HG03457 (cell line): ENCODE data around the gene OPCML.

ENCODE experiments used
- ATAC-seq: cut with Tn5 transposase; IDR thresholded peaks from one replicate; pipeline ENCODE4 v1.9.1; 2021; ENCODE audit warnings: moderate number of reproducible peaks; ENCODE audit not compliant: unreplicated experiment

The OPCML gene

DNA sequence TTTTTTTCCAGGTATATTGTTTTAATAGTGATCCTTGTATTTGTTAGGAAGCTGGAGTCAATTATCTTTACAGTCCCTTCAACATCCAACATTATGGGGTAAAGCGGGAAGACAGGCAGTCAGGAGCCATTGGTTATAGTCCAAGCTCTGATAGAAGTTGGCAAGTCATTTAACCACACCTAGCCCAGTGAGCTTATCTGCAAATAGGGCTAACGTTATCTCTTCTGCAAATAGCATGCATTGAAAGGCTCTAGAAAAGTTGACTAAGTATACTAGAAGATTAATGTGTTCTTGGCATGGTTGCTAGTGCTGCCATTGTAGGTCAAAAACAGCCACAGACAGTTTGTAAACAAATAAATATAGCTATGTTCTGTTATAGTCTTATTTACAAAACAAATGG is 520.7 kb downstream of the OPCML start:
- no peak for ATAC-seq

DNA sequence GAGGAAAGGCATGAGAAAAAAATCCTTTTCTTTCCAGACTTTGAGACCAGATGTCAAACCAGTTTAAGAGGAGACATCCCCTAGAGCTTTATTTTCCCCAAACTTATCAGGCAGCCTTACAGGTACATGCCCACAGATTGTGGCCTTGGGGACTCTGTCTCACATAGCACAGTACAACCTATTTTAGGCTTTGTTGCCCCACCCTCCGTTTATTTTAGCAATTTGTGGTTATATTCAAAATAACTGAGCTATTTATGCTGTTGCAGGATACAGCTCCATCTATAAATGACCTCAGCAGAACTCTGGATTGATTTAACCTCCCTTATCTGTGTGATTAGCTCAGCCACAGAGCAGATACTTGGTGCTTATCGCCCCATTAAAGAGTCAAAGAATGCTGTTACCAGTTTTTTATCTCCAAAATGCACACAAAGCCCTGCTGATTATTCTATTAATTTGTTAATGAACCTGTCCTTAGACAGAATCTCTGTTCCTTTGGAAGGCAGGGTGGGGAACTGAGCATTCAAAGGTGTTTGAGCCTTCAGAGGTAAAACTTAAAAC is 525.2 kb downstream of the OPCML start:
- ATAC-seq, result no peak

DNA sequence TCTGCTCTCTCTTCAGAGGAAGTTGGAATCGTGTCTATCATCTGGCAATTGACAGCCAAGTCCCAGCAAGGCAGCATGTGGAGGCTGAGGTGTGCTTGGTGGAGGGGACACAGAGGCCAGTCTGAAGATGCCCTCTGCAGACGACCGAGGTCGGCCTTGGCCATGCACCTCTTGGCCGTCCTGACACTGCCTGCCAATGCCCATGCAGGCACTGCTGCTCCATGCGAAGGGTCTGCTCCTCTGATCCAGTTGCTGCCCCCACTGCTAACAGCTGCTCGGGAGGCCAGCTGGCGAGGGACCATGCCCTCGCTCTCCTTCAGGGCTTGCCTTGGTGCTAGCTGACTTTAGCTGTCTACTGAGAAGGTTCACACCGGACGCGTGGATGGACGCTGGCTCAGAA is 527.9 kb downstream of the OPCML start:
- ATAC-seq, result no peak

DNA sequence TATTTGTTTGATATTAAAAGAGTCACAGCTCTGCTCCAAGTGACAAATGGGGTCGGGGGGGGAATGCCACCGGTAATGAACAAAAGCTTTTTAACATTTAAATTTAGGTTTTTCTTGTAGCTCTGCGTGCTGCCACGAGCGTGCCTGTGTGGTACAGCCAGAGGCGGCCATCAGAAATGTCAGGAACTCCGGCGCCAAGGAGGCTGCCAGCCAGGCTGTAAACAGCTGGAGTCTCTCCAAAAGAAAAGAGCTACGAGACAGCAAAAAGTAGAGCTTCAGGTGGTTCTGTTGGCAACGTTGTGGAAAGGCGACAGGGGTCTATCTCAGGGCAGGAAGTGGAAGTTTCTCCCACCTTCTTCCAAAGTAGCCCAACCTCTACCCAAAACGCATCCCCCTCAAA is 532.8 kb downstream of the OPCML start:
- ATAC-seq, result no peak

DNA sequence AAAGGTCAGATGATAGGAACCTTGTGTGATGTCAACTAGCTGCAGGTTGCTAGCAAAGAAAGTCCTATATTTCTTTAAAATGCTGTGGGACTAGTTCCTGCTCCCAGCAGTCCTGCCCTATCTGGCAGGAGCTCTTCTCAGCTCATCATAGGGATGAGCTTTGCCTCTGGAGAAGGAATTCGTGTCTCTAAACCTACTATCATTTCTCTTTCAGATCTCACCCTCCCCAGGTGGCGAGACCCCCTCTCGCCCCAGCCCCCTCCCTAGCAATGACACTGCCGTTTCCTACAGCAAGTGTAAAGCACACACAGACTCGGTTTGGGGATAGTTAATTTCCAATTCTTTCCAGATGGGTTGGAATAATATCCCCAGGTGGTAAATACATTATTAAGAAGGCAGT is 533.3 kb downstream of the OPCML start:
- ATAC-seq, result no peak

DNA sequence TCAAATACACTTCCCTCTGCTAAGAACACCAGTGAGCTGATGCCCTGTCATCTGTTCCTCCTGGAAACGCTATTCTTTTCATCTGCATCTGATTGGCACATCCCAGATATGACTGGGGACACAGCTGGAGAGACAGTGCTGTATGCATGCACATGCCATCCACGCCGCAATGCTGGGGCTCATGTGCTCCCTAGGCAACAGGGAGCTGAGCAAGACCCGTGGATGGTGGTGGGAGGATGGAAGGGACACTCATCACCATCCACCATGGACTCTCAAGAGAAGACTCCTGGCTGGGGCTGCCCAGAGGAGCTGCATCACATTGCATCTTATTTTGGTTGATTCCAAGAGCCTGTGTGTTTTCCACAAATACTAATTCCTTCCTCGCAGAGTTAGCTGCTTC is 534.9 kb downstream of the OPCML start:
- ATAC-seq, result no peak

DNA sequence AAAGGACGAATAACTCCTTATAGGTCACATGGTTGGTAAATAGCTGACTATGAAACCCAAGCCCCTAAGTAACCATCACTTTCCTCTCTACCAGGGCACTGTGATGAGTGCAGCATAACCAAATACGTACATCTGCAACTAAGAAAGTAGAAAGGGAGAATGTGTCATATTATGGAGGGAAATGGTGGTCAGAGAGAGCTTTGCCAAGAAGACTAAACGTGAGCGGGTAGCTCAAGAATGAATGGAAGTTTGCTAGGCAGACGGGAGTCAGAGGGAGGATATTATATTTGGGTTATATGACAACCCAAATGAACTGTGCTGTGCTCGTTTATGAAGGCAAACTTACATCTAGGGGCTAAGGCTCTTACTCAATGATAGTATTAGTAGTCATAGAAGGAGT is 537.3 kb downstream of the OPCML start:
- ATAC-seq, result no peak

DNA sequence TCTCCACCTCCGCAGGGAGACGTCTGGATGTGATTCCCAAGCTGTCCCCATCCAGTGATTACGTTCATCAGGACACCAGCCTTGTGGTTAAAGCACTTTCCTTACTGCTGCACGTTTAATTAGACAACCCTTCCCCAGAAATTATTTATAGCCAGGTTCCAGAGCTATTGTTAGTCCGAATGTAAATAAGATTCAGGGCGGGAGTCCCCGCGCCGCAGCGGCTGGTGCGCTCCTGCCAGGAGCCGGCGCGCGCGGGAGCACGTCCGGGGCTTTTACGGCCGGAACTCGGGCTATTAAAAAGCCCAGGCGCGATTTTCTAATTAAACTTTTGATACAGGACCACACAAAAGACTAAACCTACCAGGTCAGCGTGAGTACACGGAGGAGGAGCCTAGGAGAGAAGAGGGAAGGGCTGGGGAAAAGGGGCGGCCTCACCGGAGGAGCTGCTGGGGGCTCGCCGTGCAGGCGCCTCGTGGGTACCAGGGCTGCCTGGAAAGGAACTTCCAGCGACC is 538.3 kb downstream of the OPCML start:
- ATAC-seq, result no peak

DNA sequence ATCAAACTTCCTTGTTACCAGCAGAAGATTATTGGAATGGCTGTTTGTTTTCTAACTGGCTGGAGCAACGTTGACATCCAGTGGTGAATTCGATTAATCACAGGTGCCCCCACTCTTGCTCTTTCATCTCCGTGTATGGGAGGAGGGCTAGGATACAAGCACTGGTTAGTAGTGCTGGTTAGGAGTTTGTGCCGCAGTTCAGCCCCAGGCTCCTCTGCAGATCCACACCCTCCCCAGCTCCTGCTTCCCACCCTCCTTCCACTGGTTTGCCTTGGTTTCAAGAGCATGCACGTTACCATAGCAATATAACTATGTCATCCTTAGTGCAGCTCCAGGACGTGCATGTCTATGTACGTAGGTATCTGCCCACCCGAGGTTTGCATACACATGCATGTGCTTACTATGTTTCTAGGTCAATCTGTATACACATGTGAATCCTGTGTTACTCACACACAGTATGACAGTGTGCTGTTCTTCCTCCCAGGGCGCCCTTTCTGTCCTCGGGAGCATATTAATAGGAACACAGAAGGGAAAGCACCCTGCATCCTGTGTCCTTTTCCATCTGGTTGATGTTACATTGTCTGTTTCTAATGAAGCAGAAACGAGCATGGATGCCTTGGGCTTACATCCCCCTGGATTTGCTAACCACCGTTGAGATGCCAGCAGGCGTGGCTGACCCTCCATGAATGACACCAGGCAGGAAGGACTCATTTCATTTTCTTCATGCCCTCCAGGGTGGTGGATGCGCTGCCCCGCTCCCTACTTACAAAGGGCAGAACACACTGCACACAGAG is 539.3 kb downstream of the OPCML start:
- ATAC-seq, result no peak

DNA sequence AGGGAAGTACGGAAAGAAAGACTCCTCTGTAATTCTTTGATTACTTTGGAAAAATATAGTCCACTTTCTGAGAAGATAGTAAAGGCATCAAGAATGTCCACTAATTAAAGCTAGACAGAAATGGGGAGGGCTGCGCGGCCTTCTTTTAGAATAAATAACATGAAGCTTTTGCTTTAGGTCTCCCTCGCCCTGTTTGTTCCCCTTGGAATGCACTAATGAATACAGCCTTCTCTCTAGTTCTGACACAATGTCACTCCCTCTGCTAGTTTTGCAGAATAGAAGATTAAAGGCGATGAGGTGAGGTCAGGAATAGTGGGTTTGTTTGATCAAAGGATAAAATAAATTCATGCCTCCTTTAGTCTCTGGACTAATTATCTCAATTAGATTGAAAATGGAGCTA is 543.9 kb downstream of the OPCML start:
- no peak for ATAC-seq

DNA sequence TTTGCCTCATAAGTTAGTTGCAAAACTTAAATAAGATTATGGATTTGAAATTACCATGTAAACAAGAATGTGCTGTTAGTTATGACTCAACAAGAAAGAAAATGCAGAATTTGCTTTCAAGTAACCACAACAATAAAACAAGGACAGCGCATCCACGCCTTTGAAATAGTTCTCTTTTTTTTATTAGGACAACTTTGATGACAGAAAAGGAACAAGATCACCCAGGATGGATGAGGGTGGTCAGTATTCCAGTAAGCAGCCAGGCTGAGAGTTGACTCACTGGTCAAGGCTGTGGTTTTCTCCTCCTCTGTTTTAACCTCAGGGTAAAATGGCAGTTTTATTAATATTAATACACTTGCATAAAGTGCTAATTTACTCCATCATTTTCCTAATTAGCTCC is 544.4 kb downstream of the OPCML start:
- ATAC-seq, result no peak

DNA sequence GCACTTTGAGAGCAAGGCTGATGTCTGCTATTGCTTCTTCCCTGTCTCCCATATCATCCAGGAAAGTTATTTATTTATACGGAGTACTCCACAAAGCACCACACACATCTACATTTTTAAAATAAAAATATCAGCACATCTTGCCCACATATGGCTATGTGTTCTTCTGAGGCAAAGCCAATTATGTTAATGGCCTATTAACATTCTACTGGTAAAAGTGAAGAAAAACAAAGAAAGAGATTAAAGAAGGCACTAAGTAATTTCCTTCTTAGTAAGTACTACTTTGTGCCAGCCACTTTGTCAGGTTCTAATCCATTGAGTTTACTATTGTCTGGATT is 548.7 kb downstream of the OPCML start:
- ATAC-seq, result no peak

DNA sequence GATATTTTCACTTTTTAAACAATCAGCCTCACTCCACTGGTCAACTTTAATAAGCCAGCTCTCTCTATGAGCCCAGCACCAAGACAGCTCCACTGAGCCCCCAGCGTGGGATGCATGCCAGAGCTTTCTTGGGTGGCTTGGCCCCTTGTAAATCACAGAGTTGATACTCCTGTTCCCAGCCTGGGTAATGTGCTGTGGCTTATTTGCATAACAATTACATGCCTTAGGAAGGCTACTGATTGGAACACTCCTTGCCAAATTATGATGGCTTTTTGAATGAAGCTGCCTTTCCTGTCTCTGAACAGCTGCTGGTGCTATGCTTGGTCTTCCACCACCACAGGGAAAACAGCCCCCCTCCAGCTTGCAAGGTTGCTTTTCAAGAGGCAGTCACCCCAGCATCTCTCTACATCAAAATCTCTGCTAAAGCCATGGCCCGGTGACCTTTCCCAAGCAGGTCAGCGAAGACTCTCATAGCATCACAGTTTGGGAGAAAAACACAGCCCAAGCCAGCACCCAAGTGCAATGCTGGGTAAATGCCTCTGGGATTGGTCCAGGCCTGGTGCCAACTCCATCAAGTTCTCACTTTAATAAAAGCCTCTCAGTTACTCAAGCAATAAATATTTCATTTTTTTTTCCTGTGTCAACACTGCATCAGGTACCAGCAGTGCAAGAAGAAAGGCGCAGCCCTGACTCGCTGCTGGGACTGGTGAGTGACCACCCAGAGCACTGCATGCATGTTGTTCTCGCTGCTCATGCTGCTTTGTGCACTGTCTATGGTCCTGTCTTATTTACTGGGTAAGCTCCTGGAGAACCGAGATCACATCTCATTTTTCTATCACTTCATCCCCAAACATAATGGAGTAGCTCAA is 549.3 kb downstream of the OPCML start:
- ATAC-seq, result no peak

DNA sequence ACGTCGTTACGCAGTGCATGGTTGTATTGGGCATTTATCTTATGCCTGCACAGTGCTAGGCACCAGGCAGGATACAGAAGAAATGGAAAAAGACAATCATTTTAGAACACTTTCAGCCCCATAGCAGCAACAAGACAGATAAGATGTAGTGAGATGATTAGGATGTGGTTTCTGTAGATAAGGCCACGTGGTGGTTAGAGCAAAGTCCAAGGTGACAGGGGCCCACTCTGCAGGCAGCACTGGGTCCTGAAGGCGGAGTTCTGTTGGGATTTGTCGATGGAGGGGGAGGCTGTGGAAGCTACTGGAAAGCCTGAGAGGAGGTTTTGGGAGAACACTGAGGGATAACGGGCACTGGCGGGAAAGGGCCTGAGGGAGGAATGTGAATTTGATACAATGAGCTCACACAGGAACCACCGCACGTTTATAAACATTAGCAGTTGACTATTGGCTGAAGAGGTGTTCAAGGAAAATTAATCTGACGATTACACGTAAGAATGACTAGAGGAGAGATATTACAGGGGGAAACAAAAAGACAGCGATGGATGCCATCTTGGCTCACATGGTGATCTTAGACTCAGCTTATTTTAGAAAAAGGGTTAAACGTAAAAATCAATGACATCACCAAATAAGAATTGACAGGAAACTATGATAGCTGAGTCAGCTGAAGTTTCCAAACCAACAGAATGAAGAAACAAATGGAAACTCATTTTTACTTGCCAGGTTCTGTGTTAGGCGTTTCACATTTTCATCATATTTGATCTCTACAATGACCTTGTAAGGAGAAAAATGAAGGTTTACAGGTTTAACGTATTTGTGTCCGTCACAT is 551.0 kb downstream of the OPCML start:
- ATAC-seq, result no peak

DNA sequence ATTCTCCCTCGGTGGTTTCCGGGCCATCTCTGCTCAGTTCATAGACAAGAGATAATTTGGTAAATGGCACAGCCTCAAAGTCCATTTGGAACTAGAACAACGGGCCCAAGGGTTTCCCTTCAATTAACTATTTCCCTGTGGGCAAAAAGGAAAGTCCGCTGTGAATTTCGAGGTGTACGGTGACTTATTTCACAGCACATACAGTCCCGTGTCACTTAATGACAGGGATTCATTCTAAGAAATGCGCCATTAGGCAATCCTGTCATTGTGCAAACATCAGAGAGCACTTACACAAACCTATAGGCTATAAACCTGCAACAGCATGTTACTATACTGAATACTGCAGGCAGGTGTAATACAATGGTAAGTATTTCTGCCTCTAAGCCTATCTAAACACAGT is 551.6 kb downstream of the OPCML start:
- ATAC-seq, result no peak

DNA sequence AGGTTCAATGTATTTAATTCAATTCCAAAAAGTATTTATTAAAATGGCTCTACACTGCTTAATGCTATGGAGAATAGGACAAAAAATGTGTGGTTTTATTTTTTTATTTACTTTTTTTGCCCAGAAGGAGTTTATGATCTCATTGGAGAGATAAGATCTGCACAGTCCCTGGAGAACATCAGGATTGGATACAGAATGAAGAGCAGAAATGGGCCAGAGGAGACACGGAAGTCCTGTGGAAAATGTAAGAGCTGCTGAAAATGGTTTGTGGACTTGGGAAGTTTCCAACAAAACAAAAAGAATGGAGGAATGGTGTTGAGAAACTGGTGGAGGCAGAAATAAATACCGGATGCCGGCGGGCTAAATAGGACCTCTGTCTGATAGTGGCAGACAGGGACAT is 554.6 kb downstream of the OPCML start:
- no peak for ATAC-seq

DNA sequence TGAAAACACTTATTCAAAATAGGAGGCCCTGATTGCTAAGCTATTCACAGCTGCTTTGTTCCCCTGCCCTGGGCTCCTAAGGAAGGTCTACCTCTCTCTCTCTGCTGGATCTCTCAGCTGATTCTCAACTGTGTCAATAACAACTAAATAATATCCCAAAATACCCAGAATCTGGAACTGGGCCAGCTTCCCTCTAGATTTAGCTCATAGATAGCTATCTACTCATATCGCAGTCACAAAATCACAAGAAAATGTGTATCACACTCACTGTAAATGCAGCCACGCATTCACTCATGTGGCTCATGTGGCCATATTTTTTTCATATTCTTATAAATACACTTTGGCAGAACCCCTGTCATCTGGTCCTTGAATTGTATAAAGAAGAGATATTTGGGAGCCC is 555.1 kb downstream of the OPCML start:
- ATAC-seq, result no peak

DNA sequence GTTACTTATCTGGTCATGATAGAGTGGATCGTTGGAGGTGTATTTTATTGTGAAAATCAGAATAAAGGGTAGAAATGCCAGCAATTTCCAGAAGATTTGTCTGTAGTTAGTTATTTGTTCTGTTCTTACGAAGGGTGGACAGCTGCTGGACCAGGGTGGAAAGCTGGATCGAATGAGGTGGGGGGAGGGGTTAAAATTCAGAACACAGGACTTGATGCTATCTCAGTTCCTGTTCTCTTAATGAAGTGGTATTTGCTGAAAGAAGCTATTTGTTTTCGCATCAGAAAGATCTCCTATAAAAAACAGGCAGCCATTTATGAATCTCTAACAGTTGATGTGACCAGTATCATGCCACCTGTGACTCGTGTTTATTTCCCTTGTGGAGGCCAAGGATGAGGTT is 556.2 kb downstream of the OPCML start:
- no peak for ATAC-seq

DNA sequence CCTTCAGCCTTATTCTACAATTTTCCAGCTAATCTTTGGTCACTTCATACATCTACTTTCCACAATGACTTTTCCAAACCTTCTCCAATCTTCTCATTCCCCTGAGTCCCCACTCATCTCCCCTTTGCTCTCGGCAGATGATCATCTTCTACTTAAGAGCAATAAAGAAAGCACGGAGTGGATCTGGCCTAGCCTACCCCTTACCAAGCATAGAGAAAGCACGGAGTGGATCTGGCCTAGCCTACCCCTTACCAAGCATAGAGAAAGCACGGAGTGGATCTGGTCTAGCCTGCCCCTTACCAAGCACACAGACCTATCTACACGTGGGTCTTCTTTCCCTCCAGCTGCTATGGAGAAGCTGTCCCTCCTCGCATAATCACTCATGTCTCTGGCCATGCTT is 558.6 kb downstream of the OPCML start:
- ATAC-seq, result no peak

DNA sequence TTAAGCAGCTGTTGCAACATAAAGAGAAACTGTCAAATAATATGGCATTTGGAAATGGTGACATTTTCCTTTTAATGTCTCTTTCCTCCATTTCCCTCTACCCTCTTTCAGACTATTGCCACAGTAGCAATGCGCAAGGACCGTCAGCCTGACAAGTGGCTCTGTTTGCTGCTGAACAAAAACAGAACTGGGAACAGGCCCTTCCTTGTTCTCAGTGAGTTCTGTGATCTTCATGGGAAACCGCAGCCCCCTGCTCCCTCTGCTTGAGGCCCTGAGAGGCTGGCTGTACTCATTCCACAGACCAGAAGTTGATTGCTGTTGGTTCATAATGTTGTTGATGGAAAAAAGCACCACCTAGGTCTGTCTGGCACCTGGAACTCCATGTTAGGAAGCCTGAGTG is 559.7 kb downstream of the OPCML start:
- no peak for ATAC-seq

DNA sequence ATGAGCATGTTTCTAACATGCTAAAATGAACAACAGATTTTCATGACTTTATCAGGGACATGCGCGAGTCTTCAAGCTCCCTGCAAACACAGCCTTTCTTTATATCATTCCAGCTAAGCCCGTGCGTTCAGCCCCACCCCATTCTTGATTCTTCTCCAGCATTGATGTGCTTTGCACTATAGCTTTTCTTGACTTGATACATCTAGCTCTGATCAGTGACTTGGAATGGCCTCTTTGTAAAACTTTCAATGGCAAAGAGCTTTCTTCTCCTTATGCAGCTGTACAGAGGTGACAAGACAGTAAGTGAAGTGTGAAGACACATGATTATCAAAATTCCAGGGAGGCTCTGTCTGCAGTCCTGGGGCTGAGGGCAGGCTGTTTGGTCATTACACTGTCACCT is 561.0 kb downstream of the OPCML start:
- no peak for ATAC-seq
